Endothelial cell of umbilical vein (primary cell): ENCODE results near the gene UQCRFS1. TPM values are rescaled to one million over a fixed set of nuclear protein-coding genes. Genes with fewer than 3 reads are reported as not detected.

Experiments
- BruUV-seq: library from RNA; stranded (reverse); fragments of 400-500 nt; replicated peaks from 2 replicates; lab custom pipeline; 2021; lab: Mats Ljungman, UMichigan
- CTCF ChIA-PET: fragments of 300-600, 350-600 bp; sonication (Branson Sonifier 250); formaldehyde crosslinking; loops from one replicate; lab custom pipeline; 2021; ENCODE audit warnings: antibody characterized with exemption, inconsistent platforms; lab: Charles Lee
- POLR2A ChIA-PET: fragments of 300-600, 350-600 bp; sonication (Branson Sonifier 250); formaldehyde crosslinking; loops from one replicate; lab custom pipeline; 2021; ENCODE audit warnings: antibody characterized with exemption, inconsistent platforms; lab: Charles Lee
- DNase-seq: peaks from one replicate; pipeline ENCODE4 v3.0.0-alpha.2; 2011; ENCODE audit warnings: low read depth, low spot score
- FAIRE-seq: peaks from 2 replicates; lab custom pipeline; 2011; peaks lifted over from hg19 to GRCh38; lab: Jason Lieb, UNC
- H2AFZ ChIP-seq: 2 replicates; pipeline ENCODE4 v1.6.0; 2012; ENCODE audit warnings: low read depth, low read length, control low read depth, inconsistent platforms
- H3K27ac ChIP-seq: 2 replicates; pipeline ENCODE4 v1.5.1; 2011; ENCODE audit warnings: low read depth, mild to moderate bottlenecking, control low read depth, low read length, moderate library complexity; ENCODE audit not compliant: insufficient read depth
- H3K27me3 ChIP-seq, 2 experiments: 2 replicates each; pipeline versions ENCODE4 v1.6.0 to v1.6.1; 2011; ENCODE audit warnings: low read length in 2 of 2, mixed read lengths in 1 of 2; ENCODE audit not compliant: control insufficient read depth in 2 of 2, insufficient read depth in 2 of 2
- H3K36me3 ChIP-seq, 2 experiments: 2 replicates in 1 of 2; 3 replicates in 1 of 2; pipeline ENCODE4 v1.5.1; 2011; ENCODE audit warnings: low read length in 2 of 2, mild to moderate bottlenecking in 1 of 2, moderate library complexity in 1 of 2; ENCODE audit not compliant: control insufficient read depth in 2 of 2, insufficient read depth in 2 of 2; ENCODE audit errors: extremely low read depth in 1 of 2
- H3K4me1 ChIP-seq: 3 replicates; pipeline ENCODE4 v1.5.1; 2011; ENCODE audit warnings: mild to moderate bottlenecking, low read length; ENCODE audit not compliant: control insufficient read depth, insufficient read depth; ENCODE audit errors: extremely low read depth
- H3K4me2 ChIP-seq: 2 replicates; pipeline ENCODE4 v1.6.1; 2011; ENCODE audit warnings: low read length, control low read depth, mixed read lengths; ENCODE audit not compliant: insufficient read depth
- H3K4me3 ChIP-seq, 3 experiments: fragments of 200-600 bp in 1 of 3; sonication (generic), shearing (Covaris generic) in 1 of 3; replicated peaks in 1 of 3; 2 replicates each; pipeline ENCODE4 v1.5.1; 2011 to 2016; ENCODE audit warnings: control low read depth in 3 of 3, low read length in 3 of 3, mild to moderate bottlenecking in 2 of 3, inconsistent platforms in 1 of 3, low read depth in 1 of 3, moderate library complexity in 1 of 3; ENCODE audit not compliant: insufficient read depth in 1 of 3
- H3K79me2 ChIP-seq: 2 replicates; pipeline ENCODE4 v1.6.0; 2012; ENCODE audit warnings: low read length, inconsistent platforms; ENCODE audit not compliant: control insufficient read depth, insufficient read depth
- H3K9ac ChIP-seq: replicated peaks from 2 replicates; pipeline ENCODE3; 2011; ENCODE audit warnings: low read length, control low read depth; ENCODE audit not compliant: insufficient read depth; ENCODE audit errors: extremely low read depth
- H3K9me1 ChIP-seq: replicated peaks from 3 replicates; pipeline ENCODE4 v1.6.0; 2011; ENCODE audit warnings: mild to moderate bottlenecking, low read length; ENCODE audit not compliant: control insufficient read depth, insufficient read depth; ENCODE audit errors: extremely low read depth
- H3K9me3 ChIP-seq: replicated peaks from 2 replicates; pipeline ENCODE4 v1.5.1; 2012; ENCODE audit warnings: low read length, inconsistent platforms; ENCODE audit not compliant: control insufficient read depth, insufficient read depth
- H4K20me1 ChIP-seq: replicated peaks from 2 replicates; pipeline ENCODE3; 2011; ENCODE audit warnings: mild to moderate bottlenecking, low read length; ENCODE audit not compliant: control insufficient read depth, insufficient read depth; ENCODE audit errors: extremely low read depth
- CTCF ChIP-seq, 2 donors: IDR thresholded peaks; 1 replicate in 1 of 2; 2 replicates in 1 of 2; pipeline ENCODE4 v1.5.1; 2011; ENCODE audit warnings: low read length in 2 of 2, mild to moderate bottlenecking in 2 of 2, moderate library complexity in 2 of 2, control low read depth in 1 of 2, inconsistent platforms in 1 of 2, low read depth in 1 of 2; ENCODE audit not compliant: insufficient read depth in 1 of 2; ENCODE audit errors: extremely low read depth in 1 of 2
- EZH2 ChIP-seq: IDR thresholded peaks from 2 replicates; pipeline ENCODE4 v1.6.1; 2012; ENCODE audit warnings: borderline replicate concordance, low read depth, mild to moderate bottlenecking, moderate library complexity, low read length, inconsistent platforms; ENCODE audit not compliant: severe bottlenecking
- FOS ChIP-seq: IDR thresholded peaks from 2 replicates; pipeline ENCODE4 v1.6.1; 2011; ENCODE audit warnings: mild to moderate bottlenecking, low read length, moderate library complexity, borderline replicate concordance; ENCODE audit not compliant: insufficient read depth
- GATA2 ChIP-seq: IDR thresholded peaks from 2 replicates; pipeline ENCODE4 v1.7.0; 2011; ENCODE audit warnings: low read depth, mild to moderate bottlenecking, moderate library complexity, mixed read lengths, low read length; ENCODE audit not compliant: insufficient read length, insufficient read depth
- JUN ChIP-seq: IDR thresholded peaks from 2 replicates; pipeline ENCODE4 v1.6.1; 2011; ENCODE audit warnings: borderline replicate concordance, low read depth; ENCODE audit not compliant: insufficient read length, insufficient read depth
- MAX ChIP-seq: IDR thresholded peaks from 2 replicates; pipeline ENCODE4 v1.6.1; 2011; ENCODE audit not compliant: insufficient read depth, insufficient read length
- MYC ChIP-seq: IDR thresholded peaks from one replicate; pipeline ENCODE4 v1.6.1; 2011; ENCODE audit warnings: mild to moderate bottlenecking, low read depth, low read length
- POLR2A ChIP-seq: IDR thresholded peaks from 2 replicates; pipeline ENCODE4 v1.6.1; 2012; ENCODE audit warnings: low read depth, mild to moderate bottlenecking, control low read depth, low read length
- POLR2AphosphoS5 ChIP-seq: IDR thresholded peaks from 2 replicates; pipeline ENCODE4 v1.6.1; 2012; ENCODE audit warnings: low read depth, mild to moderate bottlenecking, control low read depth, low read length, moderate library complexity; ENCODE audit not compliant: insufficient read depth
- dilution Hi-C: fragments of 300-500 bp; cut with MboI; formaldehyde crosslinking; loops from one replicate; pipeline ENCODE4 v1.15.0; 2019; ENCODE audit warnings: low sequenced_read_pairs; ENCODE audit not compliant: extremely low pct_ligation_motif_present
- intact Hi-C: fragments of 100-400 bp; cut with micrococcal nuclease; formaldehyde crosslinking; loops from one replicate; pipeline ENCODE4 v1.10.0; 2022
- polyA plus RNA-seq, 4 experiments: library from polyadenylated mRNA; depleted of rRNA in 3 of 4; stranded (reverse) in 3 of 4; unstranded in 1 of 4; fragments of >200 nt; gene quantifications; 2 replicates each; pipeline versions ENCODE4 v1.2.1 to v1.2.3, GENCODE V29; 2011 to 2012; ENCODE audit warnings: missing spikeins in 1 of 4
- total RNA-seq: library from RNA; stranded (reverse); gene quantifications from 2 replicates; pipeline ENCODE4 v1.2.3, GENCODE V29; 2021

The UQCRFS1 gene
- total and polyA plus RNA-seq, 2 donors (not counting 3 experiments of a cell fraction or from before 2014, with no cell fraction given) = 28.2 to 33.8 TPM

GRCh38 chr19:29239213-29239776 lies 26.3 kb upstream of the UQCRFS1 start:
- dilution Hi-C loops = no loop called here
- no peak for FAIRE-seq
- BruUV-seq = no TSS peak
- Histone ChIP-seq H3K9me1 (no peaks in the 10 kb centered on the region), H3K9me3 (no peaks in the 10 kb centered on the region), H3K27me3 (no peaks in the 10 kb centered on the region), H3K4me1 (no peaks in the 10 kb centered on the region), H3K27ac (no peak overlapping the region), H3K4me2 (no peak overlapping the region), H3K36me3 (no peaks in the 10 kb centered on the region), H3K9ac (no peak overlapping the region), H2AFZ (no peak overlapping the region), H4K20me1 (no peaks in the 10 kb centered on the region), H3K4me3 (no peak overlapping the region), H3K79me2 (no peaks in the 10 kb centered on the region)
- ChIA-PET CTCF (no interaction called here), POLR2A (no interaction called here)
- intact Hi-C loops = no loop called here
- TF ChIP-seq POLR2AphosphoS5 = no peak
- no peak for TF ChIP-seq FOS
- TF ChIP-seq JUN = no peak
- TF ChIP-seq GATA2 = no peak
- no peak for TF ChIP-seq CTCF (IDR thresholded peaks at IDR 0.05; ENCODE audit: extremely low read depth in 1 of 2, insufficient read depth in 1 of 2, low read depth in 1 of 2, low read length in 2 of 2)
- no peak for TF ChIP-seq POLR2A
- no peak for TF ChIP-seq EZH2
- no peak for TF ChIP-seq MAX
- no peak for TF ChIP-seq MYC
- no peak for DNase-seq
